Fibroblast of skin of right quadriceps (primary cell): ENCODE measurements around the gene PLEKHA6.
A peak's percentile ranks its signal among the peaks of the same experiment; 100 is the strongest.
"Not testable (repeated sequence)": the region's sequence is repeated elsewhere in the genome, so short reads cannot be mapped to it uniquely, and the experiment has no call there.

Experiments
- DNase-seq: peaks from one replicate; pipeline ENCODE4 v3.0.0-alpha.2; 2013

Gene PLEKHA6

DNA sequence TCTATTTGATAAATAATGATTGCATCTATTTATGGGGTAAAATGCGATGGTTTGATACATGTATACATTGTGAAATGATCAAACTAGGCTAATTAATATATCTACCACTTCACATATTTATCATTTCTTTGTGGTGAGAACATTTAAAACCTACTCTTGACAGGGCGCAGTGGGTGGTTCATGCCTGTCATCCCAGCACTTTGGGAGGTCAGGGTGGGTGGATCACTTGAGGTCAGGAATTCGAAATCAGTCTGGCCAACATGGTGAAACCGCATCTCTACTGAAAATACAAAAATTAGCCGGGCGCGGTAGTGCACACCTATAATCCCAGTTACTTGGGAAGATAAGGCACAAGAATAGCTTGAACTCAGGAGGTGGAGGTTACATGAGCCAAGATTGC, 25.3 kb downstream of the PLEKHA6 start:
- DNase-seq: no peak

DNA sequence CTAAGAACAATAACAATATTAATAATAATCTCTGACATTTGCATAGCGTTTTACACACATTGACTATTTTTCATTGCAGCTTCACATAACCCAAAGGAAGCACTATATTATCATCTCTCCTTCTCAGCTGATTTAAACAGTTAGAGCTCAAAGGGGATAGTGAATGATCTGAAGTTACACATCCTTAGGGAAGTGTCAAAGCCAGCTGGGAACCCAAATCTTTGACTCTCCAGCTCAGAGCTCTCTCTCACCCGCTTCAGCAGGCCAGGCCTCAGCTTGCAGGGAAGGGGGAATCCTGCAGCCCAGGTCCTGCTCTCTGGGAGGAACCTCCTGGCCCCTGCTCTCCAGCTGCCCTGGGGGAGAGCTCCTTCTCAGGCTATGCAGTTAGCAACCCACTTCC, 26.3 kb downstream of the PLEKHA6 start:
- DNase-seq: no peak

- no peak for DNase-seq
These were observed 27.8 kb downstream of the PLEKHA6 start for GRCh38 chr1:204331847-204332487.

- DNase-seq: no peak
These were observed 28.5 kb downstream of the PLEKHA6 start for GRCh38 chr1:204331275-204331674.

- not testable (repeated sequence) for DNase-seq
These were observed 31.9 kb downstream of the PLEKHA6 start for GRCh38 chr1:204327870-204328269.

- DNase-seq: no peak
These were observed 32.4 kb downstream of the PLEKHA6 start for GRCh38 chr1:204327359-204327758.

- DNase-seq: no peak
These were observed 32.9 kb downstream of the PLEKHA6 start for GRCh38 chr1:204326771-204327300.

- DNase-seq: no peak
These were observed 33.8 kb downstream of the PLEKHA6 start for GRCh38 chr1:204325944-204326343.

GRCh38 chr1:204323887-204324286, 35.8 kb downstream of the PLEKHA6 start:
- peak; percentile 76 for DNase-seq

DNA sequence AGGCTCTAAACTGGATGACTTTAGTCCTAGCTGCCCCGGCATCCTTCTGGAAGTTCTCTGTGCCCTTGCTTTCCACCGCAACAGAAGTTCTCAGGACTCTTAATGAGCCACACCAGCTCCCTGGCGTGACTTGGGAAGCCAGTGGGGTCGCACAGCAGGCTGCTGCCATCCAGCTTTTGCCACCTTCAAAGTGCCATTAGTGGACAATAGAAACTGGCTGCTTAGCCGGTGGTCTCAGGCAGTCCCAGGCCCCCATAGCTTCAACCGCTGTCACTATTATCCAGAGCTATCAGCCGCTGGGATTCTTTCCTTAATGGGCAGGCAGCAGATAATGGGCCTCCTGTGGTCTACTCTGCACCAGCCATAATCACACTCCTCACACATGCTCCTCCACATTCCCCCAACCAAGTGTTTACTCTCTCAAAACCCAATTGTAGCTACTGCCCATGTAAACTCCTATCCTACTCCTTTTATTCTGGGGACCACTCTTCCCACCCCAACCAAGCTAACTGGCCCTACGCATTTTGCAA, 37.3 kb downstream of the PLEKHA6 start:
- no peak for DNase-seq

DNA sequence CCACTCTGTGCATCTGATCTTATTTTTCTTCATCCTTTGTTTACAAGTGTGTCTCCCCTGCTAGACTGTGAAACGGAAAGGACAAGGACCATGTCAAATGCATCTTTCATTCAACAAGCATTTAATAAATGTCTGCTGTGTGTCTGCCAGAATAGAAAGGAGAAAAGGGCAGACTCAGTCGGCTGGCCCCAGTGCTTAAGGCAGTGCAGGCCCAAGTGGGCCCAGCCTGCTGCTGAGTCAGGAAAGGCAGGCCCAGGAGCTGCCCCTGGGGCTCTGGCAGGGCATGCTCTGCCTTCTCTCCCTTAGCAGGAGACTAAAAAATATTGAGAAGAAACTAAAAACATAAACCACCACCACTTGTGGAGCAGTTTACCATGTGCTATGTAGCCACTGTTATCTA, 38.1 kb downstream of the PLEKHA6 start:
- DNase-seq: no peak

DNA sequence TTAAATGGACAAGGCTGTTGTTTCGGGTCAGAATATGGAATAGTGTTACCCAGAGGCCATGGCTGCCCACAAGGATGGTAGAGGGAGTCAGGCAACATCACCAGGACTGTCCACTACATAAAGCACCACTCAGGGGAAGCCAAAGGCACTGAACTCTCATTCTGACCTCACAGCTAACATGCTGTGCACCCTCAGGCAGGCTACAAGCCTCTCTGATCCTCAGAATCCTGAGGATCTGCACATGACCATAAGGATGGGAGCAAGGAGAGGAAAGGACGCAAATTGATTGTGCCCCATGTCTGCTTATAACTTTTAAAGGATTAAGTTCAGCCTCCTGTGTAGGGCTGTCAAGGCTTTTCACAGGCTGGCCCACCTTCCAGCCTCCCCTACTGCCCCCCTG, 38.7 kb downstream of the PLEKHA6 start:
- no peak for DNase-seq

DNA sequence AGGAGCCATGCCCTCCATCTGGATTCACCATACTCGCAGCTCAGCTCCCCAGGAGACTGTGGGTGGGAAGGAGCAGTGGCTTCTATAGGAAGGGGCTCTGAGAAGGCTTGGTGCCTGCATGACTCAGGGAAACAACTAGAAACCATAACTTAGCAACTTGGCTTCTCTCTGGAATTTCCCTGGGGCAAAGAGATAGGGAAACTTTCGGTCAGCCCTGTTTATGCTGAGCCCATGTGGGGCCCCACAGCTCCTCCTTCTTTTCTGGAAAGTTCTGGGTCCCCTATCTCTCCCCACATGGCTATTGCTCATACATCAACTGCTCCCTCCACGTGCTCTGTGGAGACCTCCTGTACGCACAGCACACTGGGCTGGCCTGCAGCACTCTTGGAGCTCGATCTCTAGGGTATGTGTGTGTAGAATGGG, 39.3 kb downstream of the PLEKHA6 start:
- DNase-seq: peak; percentile 78

GRCh38 chr1:204319462-204319861, 40.3 kb downstream of the PLEKHA6 start:
- DNase-seq: peak; percentile 89

- DNase-seq: no peak
These were observed 40.7 kb downstream of the PLEKHA6 start for GRCh38 chr1:204319027-204319426.

DNA sequence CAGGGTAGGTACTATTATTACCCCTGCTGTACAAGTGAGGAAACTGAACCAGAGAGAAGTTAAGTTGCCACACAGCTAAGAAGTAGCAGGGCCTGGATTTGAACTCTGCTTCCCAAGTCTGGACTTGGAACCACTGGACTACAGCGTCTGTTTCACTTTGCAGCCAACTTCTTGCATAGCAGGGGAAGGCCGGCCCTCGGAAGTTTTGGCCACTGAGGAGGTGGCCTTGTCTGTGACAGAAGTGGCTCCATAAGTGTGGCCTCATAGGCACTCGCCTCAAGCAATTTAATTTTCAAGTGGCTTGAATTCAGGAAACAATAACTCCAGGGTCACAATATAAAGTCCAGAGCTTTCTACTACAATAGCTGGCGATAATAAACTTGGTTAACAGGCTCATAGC, 41.4 kb downstream of the PLEKHA6 start:
- no peak for DNase-seq

DNA sequence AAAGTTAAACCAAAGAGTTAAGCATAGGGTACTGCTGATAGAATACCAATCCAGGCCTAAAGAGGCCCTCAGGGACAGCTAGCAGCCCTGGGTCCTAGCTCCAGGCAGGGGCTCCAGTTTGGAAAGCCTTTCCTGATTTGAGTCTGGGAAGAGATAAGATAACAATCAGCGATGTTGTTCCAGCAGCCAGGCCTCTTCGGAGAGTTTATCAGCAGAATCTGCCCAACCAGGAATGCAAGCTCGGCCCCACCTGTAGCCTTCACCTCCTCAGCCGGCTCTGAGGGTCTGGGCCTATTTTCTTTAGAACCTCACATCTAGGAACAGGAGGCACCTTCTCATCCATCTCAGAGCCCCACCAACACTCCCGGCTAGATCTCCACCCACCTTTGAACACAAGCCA, 42.6 kb downstream of the PLEKHA6 start:
- DNase-seq: no peak

- no peak for DNase-seq
These were observed 43.6 kb downstream of the PLEKHA6 start for GRCh38 chr1:204316164-204316563.

- no peak for DNase-seq
These were observed 44.7 kb downstream of the PLEKHA6 start for GRCh38 chr1:204314893-204315658.

DNA sequence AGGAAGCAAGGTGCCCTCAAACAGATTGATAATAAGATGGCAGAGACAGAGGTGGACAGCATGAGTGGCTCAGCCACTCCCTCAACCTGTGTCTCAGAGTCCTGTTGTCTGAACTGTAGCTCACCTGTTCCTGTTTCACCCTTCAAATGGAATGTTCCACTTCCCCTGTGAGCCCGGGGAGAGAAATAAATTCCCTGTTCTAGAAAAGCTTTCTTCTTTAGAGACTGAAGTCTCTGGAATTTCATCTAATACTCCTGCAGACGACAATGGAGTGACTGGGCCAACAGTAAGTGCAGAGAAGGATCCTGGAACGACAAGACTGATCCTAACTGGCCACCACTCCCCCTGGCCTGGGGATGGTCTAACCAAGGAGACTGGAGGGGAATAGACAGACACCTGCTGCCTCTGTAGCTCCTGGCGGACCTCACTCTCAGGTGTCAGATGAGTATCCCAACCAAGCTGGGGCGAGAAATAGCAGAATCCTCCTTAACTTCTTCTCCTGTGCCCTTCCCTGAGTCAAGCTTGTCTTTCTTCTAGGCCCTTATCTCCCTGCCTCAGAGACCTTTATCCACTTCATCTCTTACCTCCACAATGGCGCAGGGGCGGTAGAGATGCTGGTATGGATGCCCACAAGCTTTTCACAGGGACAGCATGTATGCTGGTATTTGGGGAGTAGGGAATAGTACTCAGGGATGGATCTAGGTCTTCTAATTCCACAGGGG, 45.4 kb downstream of the PLEKHA6 start:
- DNase-seq: no peak

GRCh38 chr1:204313675-204314074, 46.1 kb downstream of the PLEKHA6 start:
- no peak for DNase-seq

DNA sequence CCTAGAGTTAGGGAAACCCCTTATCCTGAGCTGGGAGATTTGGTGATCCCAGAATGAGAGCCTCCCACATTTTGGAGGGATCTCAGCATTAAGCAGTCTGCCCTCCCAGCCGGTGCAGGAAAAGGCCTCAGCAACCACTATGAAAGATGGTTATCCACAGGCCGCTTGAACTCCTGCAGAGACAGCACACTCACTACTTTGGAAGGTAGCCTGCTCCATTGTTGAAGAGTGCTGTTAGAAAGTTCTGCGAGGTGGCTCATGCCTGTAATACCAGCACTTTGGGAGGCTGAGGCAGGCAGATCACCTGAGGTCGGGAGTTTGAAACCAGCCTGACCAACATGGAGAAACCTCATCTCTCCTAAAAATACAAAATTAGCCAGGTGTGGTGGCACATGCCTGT, 48.8 kb downstream of the PLEKHA6 start:
- DNase-seq: not testable (repeated sequence)

- DNase-seq: no peak
These were observed 51.6 kb downstream of the PLEKHA6 start for GRCh38 chr1:204308023-204308628.
